ENCODE data around the gene PPM1L.

PPM1L gene

DNA sequence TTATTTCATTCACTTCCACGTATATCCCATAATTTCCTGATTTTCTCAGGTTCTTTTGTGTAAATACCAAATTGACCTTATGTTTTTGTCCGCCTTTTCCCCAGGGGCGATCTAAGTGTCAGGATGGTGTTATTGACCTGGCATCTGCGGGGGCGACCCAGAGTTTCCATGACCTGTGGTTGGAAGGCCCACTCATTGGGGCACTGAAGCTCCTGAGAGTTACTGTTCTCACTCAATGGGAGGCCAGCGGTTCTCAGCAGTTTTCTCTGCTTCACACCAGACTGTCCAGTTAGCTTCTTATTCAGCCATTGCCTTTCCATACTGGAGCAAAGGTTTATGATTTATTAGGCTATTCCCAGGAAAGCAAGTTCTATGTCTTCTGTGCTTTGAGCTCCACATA lies 295.8 kb downstream of the PPM1L start:
- DNase-seq, result no peak

DNA sequence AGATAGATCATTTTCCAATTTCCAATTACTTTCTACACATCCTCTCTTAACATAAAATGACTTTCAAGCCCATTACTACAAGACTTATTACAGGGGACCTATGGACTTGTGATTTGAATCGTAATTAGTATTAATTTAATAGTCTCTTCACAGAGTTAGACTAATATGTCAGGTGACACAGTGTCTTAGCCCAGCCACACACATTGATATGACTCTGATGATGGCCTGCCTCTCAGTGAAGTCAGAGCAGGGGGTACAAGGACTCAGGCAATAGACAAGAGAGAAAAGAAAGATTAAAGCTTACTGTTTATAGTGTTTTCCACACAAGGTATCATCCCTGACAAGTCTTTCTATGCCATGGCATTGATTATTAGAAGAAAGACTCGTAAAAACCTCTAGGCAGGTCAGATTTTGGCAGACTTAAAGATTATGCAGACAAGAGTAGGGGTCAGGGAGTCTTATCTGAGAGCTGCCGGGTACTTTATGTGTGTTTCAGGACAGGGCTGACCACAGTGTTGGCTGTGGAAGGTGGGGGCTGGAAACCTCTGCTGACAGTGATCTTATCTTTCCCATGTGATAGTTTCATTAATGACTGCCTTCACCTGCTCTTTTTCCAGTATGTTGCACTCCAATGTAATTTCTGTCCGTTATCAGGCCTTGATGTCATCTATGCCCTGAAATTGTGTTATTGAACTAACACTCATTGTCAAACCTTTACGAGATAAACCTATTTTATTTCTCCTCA lies 299.0 kb downstream of the PPM1L start:
- DNase-seq, result no peak

DNA sequence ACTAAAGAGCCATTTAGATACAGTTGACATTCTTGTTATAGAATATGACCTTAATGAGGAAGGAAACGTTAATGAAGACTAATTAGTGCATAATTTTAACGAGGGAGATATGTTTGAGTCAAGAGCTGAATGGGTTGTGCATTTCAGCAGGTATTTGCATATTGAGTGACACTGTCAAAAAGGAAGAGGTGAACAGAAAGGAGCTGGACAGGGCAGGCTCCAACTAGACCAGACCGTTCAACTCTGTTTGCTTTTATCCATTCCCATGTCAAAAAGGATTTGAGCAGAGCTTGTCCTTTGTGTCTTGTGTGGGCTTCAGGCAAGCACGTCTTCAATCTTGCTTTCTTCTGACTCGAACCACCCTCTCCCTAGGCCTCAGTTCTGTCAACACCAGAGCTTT lies 308.4 kb downstream of the PPM1L start:
- no peak for DNase-seq

DNA sequence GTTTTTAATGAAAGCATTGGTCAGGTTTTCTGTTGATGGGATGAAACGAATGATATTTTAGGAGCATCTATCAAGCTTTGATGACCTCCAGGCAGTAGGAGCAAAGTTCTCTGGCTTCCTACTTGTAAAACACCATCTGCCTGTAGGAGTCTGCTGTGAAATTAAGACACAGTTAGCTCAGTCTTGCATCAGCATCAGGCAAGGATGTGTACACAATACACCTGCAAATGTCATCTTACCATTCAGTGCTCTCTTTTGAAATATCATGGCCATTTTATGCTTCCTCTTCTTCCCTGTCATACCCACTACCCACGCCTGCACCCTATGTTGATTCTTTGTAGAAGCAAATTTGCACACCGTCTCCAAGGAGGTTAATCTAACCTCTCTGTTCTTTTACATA lies 310.9 kb downstream of the PPM1L start:
- no peak for DNase-seq

DNA sequence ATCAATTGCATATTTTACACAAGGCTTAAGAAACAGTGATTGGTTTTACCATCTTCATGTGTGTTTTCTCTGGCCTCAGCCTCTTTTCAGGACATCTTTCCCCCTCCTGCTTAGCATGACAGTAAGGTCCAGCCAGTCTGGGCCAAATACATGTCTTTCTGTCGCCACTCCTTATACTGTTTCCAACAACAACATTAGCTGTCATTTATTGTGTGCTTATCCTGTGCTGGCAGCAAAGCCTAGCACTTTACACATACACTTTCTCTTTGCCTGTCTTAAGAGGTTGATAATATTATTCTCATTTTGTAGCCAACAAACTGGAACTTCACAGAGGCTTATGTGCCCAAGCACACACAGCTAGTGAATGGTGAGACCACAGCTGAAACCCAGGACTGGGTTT lies 311.3 kb downstream of the PPM1L start:
- no peak for DNase-seq

DNA sequence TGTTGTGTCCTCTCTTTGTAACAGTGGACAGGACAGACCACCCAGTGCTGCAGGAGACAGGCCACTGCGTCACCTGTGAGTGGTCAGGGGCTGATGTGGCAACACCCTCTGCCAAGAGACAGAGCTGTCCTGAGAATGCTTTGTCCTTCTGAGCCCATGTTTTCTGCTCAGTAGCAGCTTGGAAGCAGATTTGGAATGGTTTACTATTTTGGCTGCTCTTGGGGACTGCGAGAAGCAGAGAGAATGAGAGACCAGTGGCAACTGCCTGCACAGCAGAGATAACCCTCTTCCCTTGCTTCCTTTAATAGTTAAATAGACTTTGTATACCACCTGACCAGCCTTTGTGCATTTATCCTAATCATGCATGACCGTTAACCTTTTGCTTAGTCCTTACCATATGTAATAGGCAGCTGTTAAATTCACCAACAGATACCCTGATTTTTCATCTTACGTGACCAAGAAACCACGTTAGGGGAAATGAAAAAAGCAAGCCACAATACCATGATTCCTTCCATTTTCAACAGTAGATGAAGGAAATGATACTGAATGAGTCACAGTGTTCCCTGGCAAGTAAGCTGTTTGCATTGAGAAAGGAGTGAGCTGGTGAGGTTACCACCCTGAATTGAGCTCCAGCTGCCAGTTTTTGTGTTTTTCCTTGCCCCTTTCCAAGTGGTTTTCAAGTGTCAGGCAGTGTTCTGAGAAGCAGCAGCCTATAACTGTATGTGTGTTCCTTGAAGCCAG lies 313.6 kb downstream of the PPM1L start:
- no peak for DNase-seq

DNA sequence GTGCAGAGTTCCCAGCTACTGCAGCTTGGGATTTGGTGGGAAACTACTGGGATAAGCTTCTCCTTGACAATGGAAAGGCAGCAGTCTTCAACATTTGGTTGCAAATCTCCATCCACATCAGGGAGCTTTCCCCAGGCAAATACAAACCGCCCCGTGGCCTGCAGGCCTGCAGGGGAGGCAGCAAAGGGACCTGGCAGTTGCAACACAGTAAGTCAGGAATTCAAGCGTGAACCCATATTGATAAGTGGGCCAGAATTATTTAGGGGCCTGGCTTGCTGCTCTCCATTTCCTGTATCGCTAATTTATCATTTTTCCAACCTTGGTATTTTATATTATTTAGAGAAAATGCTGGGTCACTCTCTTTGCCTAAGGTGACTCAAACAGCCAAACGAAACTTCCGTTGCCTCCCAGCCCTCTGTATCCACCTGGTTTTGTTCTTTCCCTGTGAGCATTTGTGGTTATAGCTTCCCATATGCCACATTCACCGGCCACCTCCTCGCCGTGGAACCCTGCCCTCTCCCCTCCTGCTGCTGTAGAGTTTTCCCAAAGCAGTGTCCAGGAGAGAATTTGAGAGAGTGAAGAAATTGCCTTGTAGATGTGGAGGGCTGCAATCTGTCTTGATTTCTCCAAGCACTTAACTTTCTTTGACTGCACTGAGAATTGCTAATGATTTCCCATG lies 314.4 kb downstream of the PPM1L start:
- no peak for DNase-seq

DNA sequence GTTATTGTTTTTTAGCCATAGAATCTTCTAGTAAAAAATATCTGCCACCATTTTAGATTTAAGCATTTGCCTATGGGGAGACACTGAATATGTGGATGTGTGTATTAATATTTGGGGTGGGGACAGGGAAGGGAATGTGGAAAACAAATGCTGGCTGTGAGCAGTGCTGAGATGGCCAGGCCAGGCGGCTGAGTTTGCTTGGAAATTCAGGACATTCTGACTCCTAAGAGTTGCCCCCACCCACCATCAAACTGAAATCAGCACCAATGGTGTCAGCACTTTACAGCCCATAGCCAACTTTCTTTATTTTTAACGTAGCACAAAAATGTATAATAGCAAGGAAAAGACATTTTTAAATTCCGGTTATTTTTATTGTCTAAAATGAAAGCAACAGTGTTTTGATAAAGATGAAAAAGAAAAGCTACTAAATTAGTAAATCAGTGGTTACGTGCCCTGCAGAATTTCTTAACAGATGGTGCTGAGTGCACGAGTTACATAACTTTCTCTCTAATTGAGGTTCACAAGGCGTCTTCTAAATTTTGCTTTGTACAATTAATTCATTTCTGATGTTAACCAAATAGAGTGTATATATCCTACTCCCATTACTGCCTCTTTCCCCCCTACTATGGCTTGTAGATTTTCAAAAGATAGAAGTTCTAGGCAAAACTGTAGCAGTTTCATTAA lies 315.1 kb downstream of the PPM1L start:
- DNase-seq, result no peak

DNA sequence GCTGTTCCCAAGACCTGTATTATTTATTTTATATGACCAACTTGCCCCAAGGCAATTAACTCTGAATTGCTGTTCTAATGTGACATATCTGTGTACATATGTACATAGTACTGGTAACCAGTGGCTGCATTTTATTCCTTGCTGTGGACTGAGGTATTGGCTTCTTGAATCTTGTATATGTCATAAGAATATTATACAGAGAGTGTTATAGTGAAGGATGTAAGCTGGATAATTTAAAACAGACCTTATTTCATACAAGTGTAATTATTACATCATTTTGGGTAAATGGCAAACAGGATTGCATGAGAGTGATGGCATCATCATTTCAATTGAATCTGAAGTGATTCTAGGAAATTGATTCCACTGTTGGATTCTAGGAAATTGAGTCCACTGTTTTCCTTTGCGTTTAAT lies 316.2 kb downstream of the PPM1L start:
- DNase-seq, result no peak

DNA sequence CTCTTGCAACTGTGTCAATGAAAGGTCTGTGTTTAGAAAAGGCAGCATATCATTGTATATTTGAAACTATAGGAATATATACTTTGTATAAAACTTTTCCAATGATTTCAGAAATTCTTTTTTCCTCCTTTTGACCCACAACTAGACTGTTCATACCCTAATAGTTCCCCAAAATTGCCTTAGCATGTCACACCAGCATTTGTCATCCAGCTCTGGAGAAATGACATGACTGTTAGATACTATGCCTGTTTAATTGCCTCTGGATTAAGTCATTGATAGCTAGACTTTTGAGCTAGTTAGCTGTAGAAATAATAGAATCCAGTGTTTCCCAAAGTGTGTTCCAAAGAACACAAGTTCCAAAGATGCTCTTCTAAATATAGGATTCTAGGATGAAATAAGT lies 316.7 kb downstream of the PPM1L start:
- no peak for DNase-seq

DNA sequence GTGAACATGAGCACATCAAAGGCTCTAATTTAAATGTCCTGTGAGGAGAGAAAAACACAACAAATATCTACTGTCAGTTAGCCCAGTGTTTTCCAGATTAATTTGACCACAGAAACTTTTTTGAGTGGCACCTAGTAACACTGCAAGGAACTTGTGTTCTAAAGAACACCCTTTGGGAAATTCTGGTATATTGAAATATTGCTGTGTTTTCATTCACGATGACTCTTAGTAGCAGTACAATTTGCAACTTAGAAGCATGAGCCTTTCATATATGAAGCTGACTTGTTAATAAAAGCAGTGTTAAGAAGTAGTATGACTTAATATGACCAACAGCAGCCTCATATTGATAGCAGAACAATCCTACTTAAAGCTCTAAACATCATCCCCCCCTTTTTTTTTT lies 317.1 kb downstream of the PPM1L start:
- DNase-seq, result no peak

DNA sequence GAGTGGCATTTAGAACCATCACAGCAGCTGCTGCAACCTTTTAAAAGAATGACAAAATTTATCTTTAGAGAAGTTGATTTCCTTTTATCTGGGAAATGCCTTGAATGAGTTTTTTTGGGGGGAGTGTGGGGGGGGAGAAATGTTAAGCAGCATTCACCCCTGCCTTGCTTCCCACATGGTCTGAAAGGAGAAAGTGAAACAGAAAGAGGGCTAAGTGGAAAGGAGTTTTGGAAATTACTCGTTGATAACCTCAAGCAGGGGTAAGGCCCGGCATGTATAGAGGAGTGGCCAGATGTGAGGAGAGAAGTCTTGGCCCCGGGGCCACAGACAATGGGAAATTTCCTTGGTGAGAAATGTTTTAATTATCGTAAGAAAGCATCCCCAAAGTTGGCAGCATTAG lies 325.6 kb downstream of the PPM1L start:
- DNase-seq, result no peak

DNA sequence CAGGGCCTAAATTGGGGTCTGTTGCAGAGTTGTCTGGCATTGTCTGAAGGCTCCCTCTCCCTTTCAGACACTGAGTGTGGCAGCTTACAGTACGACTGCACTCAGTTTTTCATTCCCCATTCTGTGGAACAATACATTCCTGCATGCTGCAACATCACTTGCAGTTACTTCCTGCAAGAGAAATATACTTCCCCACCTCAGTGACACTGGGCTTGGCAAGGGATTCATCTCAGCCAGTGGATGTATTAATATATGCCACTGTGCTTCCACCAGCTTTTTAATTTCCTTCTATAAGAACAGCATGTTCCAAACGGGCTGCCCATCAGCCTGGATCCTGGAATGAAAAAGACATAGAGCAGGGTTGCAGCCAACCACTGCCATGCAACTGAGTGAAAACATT lies 326.0 kb downstream of the PPM1L start:
- no peak for DNase-seq

DNA sequence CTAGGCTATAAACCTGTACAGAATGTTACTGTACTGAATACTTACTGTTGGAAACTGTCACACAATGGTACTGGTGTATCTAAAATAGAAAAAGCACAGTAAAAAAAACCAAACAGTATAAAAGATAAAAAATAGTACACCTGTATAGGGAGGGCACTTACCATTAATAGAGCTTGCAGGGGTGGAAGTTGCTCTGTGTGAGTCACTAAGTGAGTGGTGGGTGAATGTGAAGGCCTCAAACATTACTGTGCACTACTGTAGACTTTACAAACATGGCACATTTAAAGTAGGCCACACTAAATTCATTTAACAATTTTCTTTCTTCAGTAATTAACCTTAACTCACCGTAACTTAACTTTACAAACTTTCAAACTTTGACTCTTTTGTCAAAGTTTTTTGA lies 327.1 kb downstream of the PPM1L start:
- DNase-seq, result no peak

DNA sequence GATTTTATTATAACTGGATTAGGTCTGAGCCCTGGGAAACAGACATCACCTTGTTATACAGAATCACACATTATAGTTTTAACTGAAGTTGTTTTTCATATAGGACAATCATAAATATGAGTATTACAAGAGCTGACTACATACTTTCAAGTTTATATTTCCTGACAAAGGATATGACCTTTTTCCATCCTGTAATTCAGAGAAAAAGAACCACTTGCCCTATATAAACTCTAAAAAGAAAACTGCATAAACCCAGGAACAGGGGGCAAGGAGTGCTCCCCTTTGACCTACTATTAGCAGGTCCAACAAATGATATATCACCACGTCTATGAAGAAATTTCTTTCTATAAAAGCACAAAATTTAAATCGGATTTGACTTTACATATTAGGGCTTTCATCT lies 328.2 kb downstream of the PPM1L start:
- DNase-seq, result no peak

DNA sequence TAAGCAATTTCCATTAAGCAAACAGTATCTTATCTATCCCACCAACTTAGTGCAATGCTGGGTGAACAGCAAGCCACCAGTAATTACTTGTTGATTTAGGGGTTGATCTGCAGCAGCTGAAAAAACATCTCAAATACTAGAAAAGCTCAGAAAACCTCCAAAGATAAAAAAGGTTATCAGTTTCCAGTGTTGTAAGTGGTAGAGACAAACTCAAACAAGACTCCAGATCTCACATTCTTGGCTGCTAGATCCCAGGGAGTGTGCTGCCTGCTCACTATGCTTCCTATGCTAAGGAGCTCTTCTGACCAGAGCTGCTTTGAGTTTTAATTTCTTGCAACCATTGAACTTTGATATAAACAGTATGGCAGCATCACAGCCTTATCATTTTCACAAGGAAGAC lies 337.9 kb downstream of the PPM1L start:
- DNase-seq, result no peak

DNA sequence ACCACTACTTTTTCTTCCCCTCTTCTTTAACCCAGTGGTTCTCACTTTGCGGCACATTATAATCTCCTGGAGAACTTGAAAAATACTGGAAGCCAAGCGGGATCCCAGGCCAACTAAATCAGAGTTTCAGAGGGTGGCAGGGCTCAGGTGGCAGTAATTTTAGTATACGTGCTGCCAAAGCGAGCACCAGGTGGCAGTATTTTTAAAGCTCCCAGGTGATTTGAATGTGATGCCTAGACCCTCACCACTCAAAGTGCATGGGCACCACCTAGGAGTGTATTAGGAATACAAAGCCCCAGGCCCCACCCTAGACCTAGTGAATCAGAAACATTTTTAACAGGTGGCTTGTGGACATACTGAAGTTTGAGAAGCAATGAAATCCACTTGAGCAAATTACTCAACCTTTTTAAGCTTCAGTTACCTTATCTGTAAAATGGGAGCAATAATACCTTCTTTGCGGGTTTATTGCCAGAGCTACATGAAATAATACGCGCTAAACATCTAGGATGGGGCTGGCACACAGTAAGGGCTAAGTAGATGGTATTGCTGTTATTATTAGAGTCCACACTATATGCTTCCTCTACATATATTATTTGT lies 340.8 kb downstream of the PPM1L start:
- DNase-seq, result no peak

DNA sequence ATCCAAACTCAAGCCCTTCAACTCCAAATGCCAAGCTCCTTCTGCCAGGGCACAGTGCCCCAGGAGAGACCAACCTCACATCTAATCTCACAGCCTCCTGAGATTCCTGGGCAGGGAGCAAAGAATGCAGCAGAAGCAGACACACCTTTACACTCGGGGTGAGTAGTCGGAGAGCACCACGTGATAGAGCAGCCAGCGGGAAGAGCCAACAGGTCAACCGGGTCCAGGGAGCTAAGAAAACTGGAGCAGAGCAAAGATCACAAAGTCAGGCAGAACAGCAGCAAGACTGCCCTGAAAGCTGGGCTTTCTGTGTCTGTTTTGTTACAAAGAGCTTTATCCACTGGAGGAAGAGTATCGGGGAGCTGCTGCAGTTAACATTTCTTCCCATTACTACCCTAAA lies 345.0 kb downstream of the PPM1L start:
- no peak for DNase-seq

DNA sequence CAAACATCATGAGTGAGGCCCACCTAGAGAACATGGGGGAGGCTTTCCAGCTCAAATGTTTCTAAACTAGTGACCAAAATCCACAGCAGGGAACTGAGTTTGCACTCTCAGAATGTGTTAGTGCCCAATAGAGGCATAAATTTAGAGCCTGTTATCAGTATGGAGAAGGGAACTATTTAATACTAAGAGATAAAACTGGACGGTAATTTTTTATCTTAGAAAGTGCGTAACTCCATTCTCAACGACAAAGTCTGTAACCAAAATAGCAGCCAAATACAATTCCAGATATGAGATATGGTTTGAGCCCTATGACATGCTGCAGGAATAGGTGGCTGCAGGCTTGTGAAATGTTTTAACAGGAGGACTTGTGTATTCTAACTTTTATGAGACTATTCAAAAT lies 345.6 kb downstream of the PPM1L start:
- DNase-seq, result no peak

DNA sequence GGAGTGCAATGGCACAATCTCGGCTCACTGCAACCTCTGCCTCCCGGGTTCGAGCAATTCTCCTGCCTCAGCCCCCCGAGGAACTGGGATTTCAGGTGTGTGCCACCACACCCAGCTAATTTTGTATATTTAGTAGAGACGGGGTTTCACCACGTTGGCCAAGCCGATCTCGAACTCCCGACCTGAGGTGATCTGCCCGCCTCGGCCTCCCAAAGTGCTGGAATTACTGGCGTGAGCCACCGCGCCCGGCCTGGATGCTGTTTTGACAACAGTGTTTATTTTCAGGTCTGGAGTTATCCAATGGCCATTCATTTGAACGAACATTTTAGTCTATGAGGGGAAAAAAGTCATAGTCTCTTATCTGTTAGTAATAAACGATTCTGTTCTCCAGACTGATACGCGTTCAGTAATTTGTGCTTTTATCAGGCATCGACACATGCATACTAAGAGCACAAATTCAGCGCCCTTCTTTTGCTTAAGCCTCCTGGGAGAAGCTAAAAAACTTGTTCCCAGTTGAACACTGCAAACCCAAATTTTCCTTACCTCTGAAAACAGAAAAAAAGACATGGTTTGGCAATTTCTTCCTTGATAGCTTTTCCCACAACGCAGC lies 347.9 kb downstream of the PPM1L start:
- no peak for DNase-seq

DNA sequence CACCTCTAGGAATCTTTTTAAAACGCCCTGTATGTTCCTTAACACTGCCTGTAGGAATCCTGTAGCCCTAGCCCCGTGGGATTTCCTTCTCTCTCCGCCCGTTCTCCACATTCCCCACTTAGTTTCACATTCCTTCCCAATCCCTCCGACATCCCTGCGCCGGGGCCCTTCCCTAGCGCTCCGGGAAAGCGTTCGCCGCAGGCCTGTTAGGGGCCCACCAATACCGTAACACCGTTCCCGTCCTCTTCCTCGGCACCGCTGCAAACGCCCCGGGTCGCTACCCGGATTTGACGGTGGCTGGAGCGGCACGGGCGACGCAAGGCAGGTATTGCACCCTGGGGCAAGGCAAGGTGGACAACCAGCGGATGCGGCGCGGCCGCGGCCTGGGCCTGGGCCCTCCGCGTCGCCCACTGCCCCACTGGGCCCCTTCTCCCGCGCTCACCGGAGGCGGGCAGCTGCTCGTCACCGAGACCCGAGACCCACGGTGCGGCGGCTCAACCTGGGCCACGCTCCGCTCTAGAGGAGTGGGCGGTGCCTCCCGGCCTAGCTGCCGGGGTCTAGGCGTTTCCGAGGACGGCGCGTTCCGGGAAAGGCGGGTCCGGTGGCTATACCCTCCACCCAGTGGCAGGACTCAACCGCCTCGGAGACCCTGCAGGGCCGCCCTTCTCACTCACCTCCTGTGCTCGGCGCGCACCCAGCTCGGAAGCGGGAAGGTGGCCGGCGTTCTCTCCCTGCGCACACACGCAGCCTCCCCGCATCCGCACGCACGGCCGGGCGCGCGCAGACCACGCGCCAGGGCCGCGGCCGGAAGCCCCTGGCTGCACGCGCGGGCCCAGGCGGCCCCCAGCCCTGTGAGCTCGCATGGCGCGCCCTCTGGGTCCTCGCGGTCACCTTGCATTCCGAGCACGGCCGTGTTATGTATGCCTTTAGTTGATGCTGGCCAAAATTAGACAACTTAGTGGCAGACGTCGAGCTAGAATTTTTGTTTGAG lies 348.8 kb downstream of the PPM1L start, which contains the start of gene B3GALNT1:
Gene B3GALNT1 (minus strand): TSS at position 789 of the 991 bp plus-strand sequence. CDS start 18,595 bp downstream, outside the sequence.
- DNase-seq, result peak; percentile 14 to 15

All from stimulated activated CD4-positive, alpha-beta T cell treated with anti-CD3 and anti-CD28 coated beads, Interleukin-4, amount 100 ng/mL, for 4 hours (primary cell).